Tibial nerve (tissue), 3 donors: ENCODE data around the gene ADCY6.

ENCODE experiments used
- POLR2A ChIP-seq, 2 donors: fragments of 450-650 bp; IDR thresholded peaks; one replicate each; pipeline ENCODE4 v1.6.1; 2017; ENCODE audit warnings: antibody characterized with exemption in 2 of 2, mild to moderate bottlenecking in 2 of 2, moderate library complexity in 2 of 2
- TF ChIP-seq, protein P1 (sequence below), 5 experiments: fragments of 200-600 bp in 3 of 5; fragments of 450-650 bp in 2 of 5; sonication (generic) in 3 of 5; IDR thresholded peaks; one replicate each; pipeline ENCODE4 v1.5.1; 2016 to 2019; ENCODE audit warnings: antibody characterized with exemption in 5 of 5, mild to moderate bottlenecking in 3 of 5, moderate library complexity in 2 of 5

DNA sequence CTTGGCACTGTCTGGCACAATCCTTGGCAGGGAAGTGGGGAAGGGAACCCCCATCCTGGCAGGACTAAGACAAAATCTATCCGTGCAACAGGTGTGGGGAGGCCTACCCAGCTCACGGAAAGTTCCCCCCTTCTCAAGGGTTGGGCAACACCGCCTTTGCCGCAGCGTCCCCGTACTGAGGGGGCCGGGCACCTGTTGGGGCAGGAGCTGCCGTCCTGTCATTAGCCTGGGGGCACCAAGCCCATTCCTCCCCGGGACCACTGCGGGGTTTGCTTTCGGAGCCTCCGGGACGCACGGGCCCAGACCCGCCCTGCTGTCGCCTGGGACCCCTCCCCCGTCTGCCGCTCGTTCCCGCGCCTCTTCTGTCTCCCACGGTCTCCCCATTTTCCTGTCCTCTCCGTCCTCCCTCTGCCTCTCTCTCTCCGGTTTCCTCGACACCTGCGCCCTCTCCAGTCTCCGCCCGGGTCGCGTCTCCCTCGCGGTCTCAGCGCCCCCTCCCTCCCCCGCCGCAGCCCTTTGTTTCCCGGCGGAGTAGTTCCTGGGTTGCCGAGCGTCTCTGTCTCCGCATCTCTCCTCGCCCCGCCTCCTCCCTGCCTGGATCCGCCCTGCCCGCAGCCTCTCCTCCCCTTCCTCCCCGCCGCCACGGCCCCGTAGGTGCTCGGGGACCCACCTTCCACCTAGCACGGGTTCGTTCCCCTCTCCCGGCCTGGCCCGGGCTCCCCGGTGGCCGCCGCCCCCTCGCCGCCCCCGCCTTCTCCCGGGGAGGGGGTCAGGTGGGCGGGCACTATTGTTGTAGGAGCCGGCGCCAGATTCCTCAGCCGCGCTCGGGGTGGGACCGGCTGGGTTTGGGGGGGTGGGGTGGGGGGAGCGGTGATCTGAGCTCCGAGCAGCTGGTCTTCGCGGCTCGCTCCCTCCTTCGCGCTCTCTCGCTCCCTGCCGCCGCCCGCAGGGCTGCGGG, 29.3 kb upstream of the ADCY6 start, which contains the start of gene CACNB3:
- TF ChIP-seq, protein P1, sequence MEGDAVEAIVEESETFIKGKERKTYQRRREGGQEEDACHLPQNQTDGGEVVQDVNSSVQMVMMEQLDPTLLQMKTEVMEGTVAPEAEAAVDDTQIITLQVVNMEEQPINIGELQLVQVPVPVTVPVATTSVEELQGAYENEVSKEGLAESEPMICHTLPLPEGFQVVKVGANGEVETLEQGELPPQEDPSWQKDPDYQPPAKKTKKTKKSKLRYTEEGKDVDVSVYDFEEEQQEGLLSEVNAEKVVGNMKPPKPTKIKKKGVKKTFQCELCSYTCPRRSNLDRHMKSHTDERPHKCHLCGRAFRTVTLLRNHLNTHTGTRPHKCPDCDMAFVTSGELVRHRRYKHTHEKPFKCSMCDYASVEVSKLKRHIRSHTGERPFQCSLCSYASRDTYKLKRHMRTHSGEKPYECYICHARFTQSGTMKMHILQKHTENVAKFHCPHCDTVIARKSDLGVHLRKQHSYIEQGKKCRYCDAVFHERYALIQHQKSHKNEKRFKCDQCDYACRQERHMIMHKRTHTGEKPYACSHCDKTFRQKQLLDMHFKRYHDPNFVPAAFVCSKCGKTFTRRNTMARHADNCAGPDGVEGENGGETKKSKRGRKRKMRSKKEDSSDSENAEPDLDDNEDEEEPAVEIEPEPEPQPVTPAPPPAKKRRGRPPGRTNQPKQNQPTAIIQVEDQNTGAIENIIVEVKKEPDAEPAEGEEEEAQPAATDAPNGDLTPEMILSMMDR (IDR thresholded peaks at IDR 0.05): no peak
- TF ChIP-seq POLR2A (IDR thresholded peaks at IDR 0.05): no peak
